Vagina (tissue), 2 donors: ENCODE data around the gene NAGA. TPM values are rescaled to one million over a fixed set of nuclear protein-coding genes. Genes with fewer than 3 reads are reported as not detected.
A peak's percentile ranks its signal among the peaks of the same experiment; 100 is the strongest.
"Not testable (repeated sequence)": the region's sequence is repeated elsewhere in the genome, so short reads cannot be mapped to it uniquely, and the experiment has no call there.

Experiments
- DNase-seq, 2 donors: peaks; one replicate each; pipeline ENCODE4 v3.0.0-alpha.2; 2017; ENCODE audit errors: extremely low spot score in 2 of 2
- H3K27ac ChIP-seq: fragments of 200-600 bp; sonication (generic); one replicate; pipeline ENCODE4 v1.5.1; 2019
- H3K27me3 ChIP-seq: fragments of 200-600 bp; sonication (generic); one replicate; pipeline ENCODE4 v1.5.1; 2019
- H3K36me3 ChIP-seq, 2 donors: fragments of 200-600 bp; sonication (generic); one replicate each; pipeline ENCODE4 v1.5.1; 2017 to 2019
- H3K4me1 ChIP-seq: fragments of 200-600 bp; sonication (generic); one replicate; pipeline ENCODE4 v1.5.1; 2019
- H3K4me3 ChIP-seq, 2 donors: fragments of 200-600 bp; sonication (generic); 1 replicate in 1 of 2; 2 replicates in 1 of 2; pipeline ENCODE4 v1.5.1; 2016 to 2019
- H3K9me3 ChIP-seq: fragments of 200-600 bp; sonication (generic); one replicate; pipeline ENCODE4 v1.5.1; 2019
- CTCF ChIP-seq, 3 experiments: fragments of 450-650 bp in 2 of 3; fragments of 200-600 bp in 1 of 3; sonication (generic) in 1 of 3; IDR thresholded peaks; one replicate each; pipeline ENCODE4 v1.5.1; 2017 to 2019; ENCODE audit warnings: antibody characterized with exemption in 3 of 3, mild to moderate bottlenecking in 2 of 3, moderate library complexity in 2 of 3
- POLR2A ChIP-seq, 2 donors: fragments of 450-650 bp; IDR thresholded peaks; one replicate each; pipeline ENCODE4 v1.6.1; 2017; ENCODE audit warnings: antibody characterized with exemption in 2 of 2, mild to moderate bottlenecking in 2 of 2, moderate library complexity in 2 of 2
- POLR2AphosphoS5 ChIP-seq, 2 donors: sonication (generic); formaldehyde crosslinking; IDR thresholded peaks; one replicate each; pipeline ENCODE4 v1.9.0; 2017; ENCODE audit warnings: antibody characterized with exemption in 2 of 2, mild to moderate bottlenecking in 2 of 2, low read depth in 1 of 2; ENCODE audit not compliant: insufficient read depth in 1 of 2
- intact Hi-C: fragments of 100-400 bp; cut with DNase I; formaldehyde crosslinking; loops from one replicate; pipeline ENCODE4 v1.15.1; 2023
- total RNA-seq: library from RNA; depleted of rRNA; stranded (reverse); fragments of >200 nt; gene quantifications from one replicate; pipeline ENCODE4 v1.2.3, GENCODE V29; 2016

NAGA gene
- total RNA-seq, 1 donor from 2014 or later = 28.2 TPM

- H3K4me3 ChIP-seq = no peak overlapping the region
- no peak overlapping the region for H3K27ac ChIP-seq
- no peaks in the 10 kb centered on the region for H3K27me3 ChIP-seq
- H3K36me3 ChIP-seq = no peaks in the 10 kb centered on the region
- DNase-seq = no peak
- H3K4me1 ChIP-seq = no peaks in the 10 kb centered on the region
- intact Hi-C loops = no loop called here
- TF ChIP-seq CTCF (IDR thresholded peaks at IDR 0.05) (no peak), POLR2A (IDR thresholded peaks at IDR 0.05) (no peak), POLR2AphosphoS5 (IDR thresholded peaks at IDR 0.05; ENCODE audit: insufficient read depth in 1 of 2, low read depth in 1 of 2) (no peak)
- H3K9me3 ChIP-seq = peaks cover 5% of the 10 kb centered on the region
Measured at GRCh38 chr22:42108848-42109247, 38.2 kb upstream of the NAGA start.

- Histone ChIP-seq H3K36me3 (peaks cover 0 to 14% of the 10 kb centered on the region in 2 donors), H3K9me3 (peaks cover 17% of the 10 kb centered on the region)
- DNase-seq, H3K27ac ChIP-seq, H3K4me1 ChIP-seq, H3K27me3 ChIP-seq, intact Hi-C loops, H3K4me3 ChIP-seq: not testable (repeated sequence)
Measured at GRCh38 chr22:42104332-42104860, 33.8 kb upstream of the NAGA start.

GRCh38 chr22:42101199-42101598 is 30.6 kb upstream of the NAGA start:
- TF ChIP-seq POLR2A (IDR thresholded peaks at IDR 0.05) (no peak), POLR2AphosphoS5 (IDR thresholded peaks at IDR 0.05; ENCODE audit: insufficient read depth in 1 of 2, low read depth in 1 of 2) (no peak), CTCF (IDR thresholded peaks at IDR 0.05) (no peak)
- no peaks in the 10 kb centered on the region for H3K4me1 ChIP-seq
- no peak for DNase-seq
- no peak overlapping the region for H3K4me3 ChIP-seq
- no peak overlapping the region for H3K27ac ChIP-seq
- intact Hi-C loops = no loop called here
- no peaks in the 10 kb centered on the region for H3K27me3 ChIP-seq
- peaks cover 0 to 19% of the 10 kb centered on the region in 2 donors for H3K36me3 ChIP-seq
- peaks cover 17% of the 10 kb centered on the region for H3K9me3 ChIP-seq

DNA sequence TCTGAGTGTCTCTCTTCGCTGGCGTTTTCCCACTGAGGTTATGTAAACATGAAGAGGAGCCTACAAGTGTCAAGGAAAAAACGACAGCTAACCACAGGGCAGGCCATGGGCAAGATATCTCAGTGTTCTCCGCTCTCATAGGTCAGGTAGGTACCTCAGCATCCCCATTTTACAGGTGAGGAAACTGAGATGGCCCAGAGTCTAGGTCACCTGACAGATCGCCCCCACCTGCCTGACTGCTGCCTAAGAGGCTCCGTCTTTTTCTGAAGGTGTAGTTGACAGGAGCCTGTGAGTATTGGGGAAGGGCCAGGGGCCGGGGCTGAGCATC is 20.8 kb upstream of the NAGA start:
- H3K4me3 ChIP-seq = peak overlapping the region; percentile 88 to 90
- H3K36me3 ChIP-seq = peaks cover 0 to 6% of the 10 kb centered on the region in 2 donors
- no peaks in the 10 kb centered on the region for H3K27me3 ChIP-seq
- no peak for DNase-seq
- TF ChIP-seq POLR2AphosphoS5 (IDR thresholded peaks at IDR 0.05; ENCODE audit: insufficient read depth in 1 of 2, low read depth in 1 of 2) (no peak), POLR2A (IDR thresholded peaks at IDR 0.05) (no peak), CTCF (IDR thresholded peaks at IDR 0.05) (no peak)
- peak overlapping the region; percentile 95 for H3K27ac ChIP-seq
- intact Hi-C loops = loop anchor here (5.0 kb wide), 1 partner anchor 346 kb away; no protein-coding TSS in a partner anchor
- H3K9me3 ChIP-seq = no peaks in the 10 kb centered on the region
- peaks cover 33% of the 10 kb centered on the region for H3K4me1 ChIP-seq

- Histone ChIP-seq H3K4me1 (peaks cover 33% of the 10 kb centered on the region), H3K4me3 (peak within 1 kb of the TSS; percentile 88 to 90), H3K27me3 (no peaks in the 10 kb centered on the region), H3K36me3 (peaks cover 0 to 12% of the 10 kb centered on the region in 2 donors), H3K27ac (peak within 1 kb of the TSS; percentile 95), H3K9me3 (no peaks in the 10 kb centered on the region)
- peak; percentile 99 for DNase-seq
- peak; percentile 98 to 99 for TF ChIP-seq POLR2AphosphoS5 (IDR thresholded peaks at IDR 0.05; ENCODE audit: insufficient read depth in 1 of 2, low read depth in 1 of 2)
- TF ChIP-seq CTCF (IDR thresholded peaks at IDR 0.05) = peak; percentile 78 to 97 (median 96)
- TF ChIP-seq POLR2A (IDR thresholded peaks at IDR 0.05) = peak in 1 of 2 donors; percentile 73
- intact Hi-C loops = loop anchor here (5.0 kb wide), 1 partner anchor 346 kb away; no protein-coding TSS in a partner anchor
Measured at GRCh38 chr22:42090596-42091454, 20.2 kb upstream of the NAGA start, which contains the start of gene NDUFA6. Gene NDUFA6 (minus strand): TSS chr22:42090772. CDS start chr22:42090744, 28 bp downstream.
